ENCODE measurements around the gene NPHS1. TPM values are rescaled to one million over a fixed set of nuclear protein-coding genes. Genes with fewer than 3 reads are reported as not detected.
"Not testable (repeated sequence)": the region's sequence is repeated elsewhere in the genome, so short reads cannot be mapped to it uniquely, and the experiment has no call there.

Gene NPHS1
- total RNA-seq, 1 donor from 2014 or later: not detected

DNA sequence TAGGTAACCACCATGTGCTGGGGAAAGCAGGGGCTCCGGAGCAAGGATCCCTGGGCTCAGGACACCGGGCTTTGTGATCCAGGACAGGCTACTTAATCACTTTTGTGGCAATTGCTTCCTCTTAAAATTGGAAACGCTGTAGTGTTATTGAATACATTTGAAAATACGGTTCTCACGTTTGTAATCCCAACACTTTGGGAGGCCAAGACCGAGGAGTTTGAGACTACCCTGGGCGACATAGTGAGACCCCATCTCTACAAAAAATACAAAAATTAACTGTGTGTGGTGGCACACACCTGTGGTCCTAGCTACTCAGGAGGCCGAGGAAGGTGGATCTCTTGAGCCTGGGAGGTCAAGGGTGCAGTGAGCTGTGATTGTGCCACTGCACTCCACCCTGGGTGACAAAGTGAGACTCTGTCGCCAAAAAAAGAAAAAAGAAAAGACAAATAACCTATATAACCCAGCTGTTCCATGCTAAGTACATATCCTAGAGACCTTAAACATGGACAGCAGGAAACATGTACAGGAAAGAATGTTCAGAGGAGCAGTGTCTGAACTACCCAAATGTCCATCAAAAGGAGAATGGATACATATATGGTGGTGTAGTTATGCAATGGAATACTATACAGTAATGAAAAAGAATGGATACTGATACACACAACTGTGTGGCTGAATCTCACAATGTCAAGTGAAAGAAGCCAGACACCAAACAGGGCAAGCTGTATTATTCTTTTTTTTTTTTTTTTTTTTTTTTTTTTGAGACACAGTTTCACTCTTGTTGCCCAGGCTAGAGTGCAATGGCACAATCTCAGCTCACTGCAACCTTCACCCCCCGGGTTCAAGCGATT, 39.0 kb downstream of the NPHS1 start:
- intact Hi-C loops (cut with micrococcal nuclease): no loop called here

GRCh38 chr19:35812220-35813042, 39.9 kb downstream of the NPHS1 start, which contains the start of gene PRODH2:
TSS of gene PRODH2 (minus strand) at chr19:35812845. CDS start at chr19:35812805, 40 bp downstream.
- intact Hi-C loops (cut with micrococcal nuclease): no loop called here

GRCh38 chr19:35811317-35812219, 40.7 kb downstream of the NPHS1 start:
- intact Hi-C loops (cut with micrococcal nuclease): no loop called here

GRCh38 chr19:35807633-35808032, 44.7 kb downstream of the NPHS1 start:
- intact Hi-C loops (cut with micrococcal nuclease): no loop called here

- intact Hi-C loops (cut with micrococcal nuclease): no loop called here
Measured at GRCh38 chr19:35806597-35806996, 45.7 kb downstream of the NPHS1 start.

DNA sequence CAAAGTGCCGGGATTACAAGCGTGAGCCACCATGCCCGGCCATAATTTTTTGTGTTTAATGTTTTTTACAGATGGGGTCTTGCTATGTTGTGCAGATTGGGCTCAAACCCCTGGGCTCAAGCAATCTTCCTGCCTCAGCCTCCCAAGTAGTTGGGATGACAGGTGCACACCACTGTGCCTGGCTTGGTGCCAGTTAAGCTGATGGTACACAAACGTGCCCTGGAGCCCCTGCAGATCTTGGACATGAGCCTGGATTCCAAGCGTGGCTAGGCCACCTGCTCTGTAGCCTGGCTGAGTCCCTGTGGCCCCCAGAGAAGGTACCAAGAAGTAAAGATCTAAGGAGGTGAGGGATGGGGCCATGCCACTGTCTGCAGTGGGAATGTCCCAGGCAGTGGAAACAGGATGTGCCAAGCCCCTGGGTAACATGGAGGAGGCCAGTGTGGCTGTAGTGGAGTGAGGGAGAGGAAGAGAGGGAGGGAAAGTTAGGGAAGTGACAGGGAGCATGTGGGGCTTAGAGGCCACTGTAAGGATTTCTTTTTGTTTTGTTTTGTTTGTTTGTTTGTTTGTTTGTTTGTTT, 46.7 kb downstream of the NPHS1 start:
- intact Hi-C loops (cut with micrococcal nuclease): no loop called here

DNA sequence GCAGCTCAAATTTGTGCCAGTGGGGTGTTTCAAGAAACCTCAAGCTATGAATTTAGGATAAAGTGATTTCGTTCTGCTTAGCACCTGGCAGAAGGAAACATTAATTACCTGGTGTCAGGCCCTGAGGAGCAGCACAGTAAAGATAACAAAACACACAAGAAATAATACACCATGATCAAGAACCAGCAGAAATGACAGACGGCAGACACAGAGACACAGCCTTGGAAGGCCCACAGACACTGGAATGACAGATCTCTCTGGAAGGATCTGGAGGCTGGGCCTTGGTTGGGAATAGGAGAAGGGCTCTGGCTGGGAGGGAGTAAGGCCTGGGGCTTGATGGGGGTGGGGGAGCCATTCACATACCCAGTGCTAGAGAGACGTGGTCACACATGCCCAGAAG, 50.5 kb downstream of the NPHS1 start:
- intact Hi-C loops (cut with micrococcal nuclease): no loop called here

DNA sequence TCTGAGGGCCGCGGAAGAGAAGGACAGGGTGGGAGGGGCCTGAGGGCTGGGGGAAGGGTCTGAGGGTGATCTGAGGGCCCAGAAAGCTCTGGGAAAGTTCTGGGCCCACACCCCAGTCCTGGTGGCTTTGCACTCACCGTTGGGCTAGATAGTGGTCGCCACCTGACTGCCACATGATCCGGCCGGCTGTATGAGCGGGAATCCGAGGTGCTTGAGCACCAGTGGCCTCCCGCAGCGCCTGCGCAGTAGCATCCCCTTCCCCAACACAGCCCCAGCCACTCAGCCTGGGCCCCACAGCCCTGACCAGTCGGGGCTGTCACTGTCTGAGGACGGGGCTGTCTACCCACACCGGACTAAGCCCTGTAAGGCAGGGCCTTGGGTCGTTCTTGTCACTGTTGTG, 54.6 kb downstream of the NPHS1 start:
- intact Hi-C loops (cut with micrococcal nuclease): no loop called here

- intact Hi-C loops (cut with micrococcal nuclease): no loop called here
Measured at GRCh38 chr19:35796645-35797542, 55.4 kb downstream of the NPHS1 start.

DNA sequence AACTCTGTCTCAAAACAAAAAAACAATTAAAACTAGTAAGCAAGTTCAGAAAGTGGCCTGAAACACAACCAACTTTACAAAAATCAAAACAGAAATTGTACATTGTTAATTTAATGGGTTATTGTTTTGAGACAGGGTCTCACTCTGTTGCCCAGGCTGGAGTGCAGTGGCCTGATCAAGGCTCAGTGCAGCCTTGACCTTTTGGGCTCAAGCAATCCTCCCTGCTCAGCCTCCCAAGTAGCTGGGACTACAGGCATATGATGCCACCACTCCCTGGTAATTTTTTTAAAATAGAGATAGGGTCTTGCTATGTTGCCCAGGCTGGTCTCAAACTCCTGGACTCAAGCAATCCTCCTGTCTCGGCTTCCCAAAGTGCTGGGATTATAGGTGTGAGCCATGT, 56.7 kb downstream of the NPHS1 start:
- intact Hi-C loops (cut with micrococcal nuclease): not testable (repeated sequence)

GRCh38 chr19:35793381-35794165, 58.7 kb downstream of the NPHS1 start:
- intact Hi-C loops (cut with micrococcal nuclease): no loop called here

DNA sequence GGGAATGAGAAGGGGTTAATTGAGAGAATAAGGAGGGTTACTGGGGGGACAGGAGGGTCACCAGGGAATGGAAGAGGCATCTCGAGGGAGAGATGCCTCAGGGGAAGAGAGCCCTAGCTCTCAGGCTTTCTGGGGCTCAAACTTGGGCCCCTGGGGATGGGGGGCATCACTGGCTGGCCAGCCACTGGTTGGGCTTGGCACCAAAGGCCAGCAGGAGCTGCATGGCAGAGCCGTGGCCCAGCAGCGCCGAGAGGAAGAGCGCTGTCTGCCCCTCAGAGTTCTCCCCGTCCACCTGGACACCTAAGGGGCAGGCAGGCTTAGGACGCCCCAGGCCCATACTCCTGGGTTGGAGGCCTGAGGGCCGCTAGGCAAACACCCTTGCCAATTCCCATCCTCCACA, 59.4 kb downstream of the NPHS1 start:
- intact Hi-C loops (cut with micrococcal nuclease): no loop called here

DNA sequence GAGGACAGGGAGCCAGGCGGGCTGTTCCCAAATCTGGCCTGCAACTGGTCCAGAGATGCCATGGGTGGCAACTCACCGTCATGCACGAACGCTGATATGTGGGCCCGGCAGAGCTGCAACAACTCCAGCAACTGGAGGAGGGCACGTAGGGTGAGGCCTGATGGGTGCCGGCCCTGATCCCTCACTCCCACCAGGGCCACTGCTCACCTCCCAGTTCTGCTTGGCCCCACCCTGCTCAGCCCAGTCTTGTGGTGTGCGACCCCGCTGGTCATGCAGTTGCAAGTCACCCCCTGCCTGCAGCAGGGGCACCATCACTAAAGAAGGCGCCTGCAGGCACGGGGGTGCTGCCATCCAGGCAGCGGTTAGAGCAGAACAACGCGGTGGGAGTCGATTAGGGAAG, 60.0 kb downstream of the NPHS1 start:
- intact Hi-C loops (cut with micrococcal nuclease): no loop called here

DNA sequence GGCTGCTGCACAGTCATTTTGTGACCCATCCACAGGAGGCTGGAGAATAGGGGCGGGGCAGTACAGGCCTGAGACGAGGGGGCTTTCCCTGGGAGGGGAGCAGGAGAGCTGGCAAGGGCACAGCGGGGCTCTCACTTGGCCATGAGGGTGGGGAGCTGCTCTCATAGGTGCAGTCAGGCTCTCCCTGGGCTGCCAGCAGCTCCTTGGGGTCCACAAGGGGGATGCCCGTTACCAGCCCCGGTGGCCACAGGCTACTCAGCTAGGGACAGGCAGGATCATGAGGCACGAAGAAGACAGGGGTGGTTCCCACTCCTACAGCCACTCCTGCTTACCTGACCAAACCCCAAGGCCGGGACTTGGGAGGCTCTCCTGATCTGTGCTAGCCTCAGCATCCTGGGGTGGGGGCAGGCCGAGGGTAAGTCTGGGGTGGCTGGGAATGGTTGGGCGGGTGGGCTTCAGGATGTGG, 60.5 kb downstream of the NPHS1 start:
- intact Hi-C loops (cut with micrococcal nuclease): no loop called here

- intact Hi-C loops (cut with micrococcal nuclease): no loop called here
Measured at GRCh38 chr19:35790981-35791813, 61.1 kb downstream of the NPHS1 start.

GRCh38 chr19:35789978-35790944, 62.0 kb downstream of the NPHS1 start:
- intact Hi-C loops (cut with micrococcal nuclease): no loop called here

Data from T-helper 2 cell treated with Interferon-gamma antibody and Interleukin-4, amounts not matched to agents 100 ng/mL and 5 ng/mL, for 36 hours (primary cell).